ENCODE measurements around the gene SLC2A13.
A peak's percentile ranks its signal among the peaks of the same experiment; 100 is the strongest.

The SLC2A13 gene

GRCh38 chr12:40137252-40137651 is 31.4 kb upstream of the SLC2A13 start:
- H3K4me3 ChIP-seq (ENCODE audit: low read length) = no peak overlapping the region

DNA sequence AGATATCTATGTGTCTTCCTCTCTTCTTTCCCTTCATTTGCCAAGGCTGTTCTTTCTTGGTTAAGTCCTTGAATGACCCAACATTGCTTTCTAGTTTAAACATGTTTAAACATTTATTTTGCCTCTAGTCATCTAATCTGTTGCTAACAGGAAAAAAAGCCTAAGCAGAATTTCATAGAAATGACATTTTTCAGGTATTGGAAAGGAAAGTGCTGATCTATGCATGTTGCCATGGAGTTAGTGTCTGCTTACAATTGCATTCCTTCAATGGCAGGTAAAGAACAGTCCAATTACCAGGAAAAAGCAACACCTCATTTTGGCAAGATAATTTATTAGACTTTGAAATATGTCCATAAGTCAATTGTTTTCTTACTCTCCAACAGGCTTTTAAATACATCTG is 21.5 kb upstream of the SLC2A13 start:
- H3K4me3 ChIP-seq (ENCODE audit: low read length) = no peak overlapping the region
- peaks cover 5% of the 10 kb centered on the region; the same call in 1 of the 2 replicates for H3K9me3 ChIP-seq (ENCODE audit: insufficient read depth, low read depth, low read length)
- no peaks in the 10 kb centered on the region for H3K36me3 ChIP-seq (ENCODE audit: insufficient read depth, low read length)
- H3K27me3 ChIP-seq (ENCODE audit: insufficient read depth, low read length) = no peaks in the 10 kb centered on the region
- H3K27ac ChIP-seq (ENCODE audit: low read depth, low read length) = no peak overlapping the region
- H3K4me1 ChIP-seq (ENCODE audit: insufficient read depth, low read length) = no peaks in the 10 kb centered on the region
- H3K9ac ChIP-seq (ENCODE audit: low read depth, low read length) = no peak overlapping the region

More at GRCh38 chr12:40137252-40137651, 31.4 kb upstream of the SLC2A13 start:
- 93% methylated on average over 3 of the region's 3 CpGs for WGBS
- Histone ChIP-seq H3K27ac (ENCODE audit: low read depth, low read length) (no peak overlapping the region), H3K36me3 (ENCODE audit: insufficient read depth, low read length) (no peaks in the 10 kb centered on the region), H3K4me1 (ENCODE audit: insufficient read depth, low read length) (no peaks in the 10 kb centered on the region), H3K9me3 (ENCODE audit: insufficient read depth, low read depth, low read length) (no peaks in the 10 kb centered on the region), H3K9ac (ENCODE audit: low read depth, low read length) (no peak overlapping the region), H3K27me3 (ENCODE audit: insufficient read depth, low read length) (no peaks in the 10 kb centered on the region)

- no peak overlapping the region for H3K9ac ChIP-seq (ENCODE audit: low read depth, low read length)
- H3K27ac ChIP-seq (ENCODE audit: low read depth, low read length) = no peak overlapping the region
- no peaks in the 10 kb centered on the region for H3K27me3 ChIP-seq (ENCODE audit: insufficient read depth, low read length)
- H3K36me3 ChIP-seq (ENCODE audit: insufficient read depth, low read length) = no peaks in the 10 kb centered on the region
- H3K4me1 ChIP-seq (ENCODE audit: insufficient read depth, low read length) = no peaks in the 10 kb centered on the region
- no peaks in the 10 kb centered on the region for H3K9me3 ChIP-seq (ENCODE audit: insufficient read depth, low read depth, low read length)
- H3K4me3 ChIP-seq (ENCODE audit: low read length) = no peak overlapping the region
- WGBS = no CpG with 5 or more reads among the region's 1 CpG
Observed at GRCh38 chr12:40123496-40123895, 17.6 kb upstream of the SLC2A13 start.

GRCh38 chr12:40122842-40123241 is 17.0 kb upstream of the SLC2A13 start:
- no peaks in the 10 kb centered on the region for H3K4me1 ChIP-seq (ENCODE audit: insufficient read depth, low read length)
- WGBS = 91% methylated on average over 1 of the region's 1 CpG
- no peak overlapping the region for H3K9ac ChIP-seq (ENCODE audit: low read depth, low read length)
- H3K4me3 ChIP-seq (ENCODE audit: low read length) = no peak overlapping the region
- no peak overlapping the region for H3K27ac ChIP-seq (ENCODE audit: low read depth, low read length)
- H3K36me3 ChIP-seq (ENCODE audit: insufficient read depth, low read length) = no peaks in the 10 kb centered on the region
- no peaks in the 10 kb centered on the region for H3K9me3 ChIP-seq (ENCODE audit: insufficient read depth, low read depth, low read length)
- no peaks in the 10 kb centered on the region for H3K27me3 ChIP-seq (ENCODE audit: insufficient read depth, low read length)

DNA sequence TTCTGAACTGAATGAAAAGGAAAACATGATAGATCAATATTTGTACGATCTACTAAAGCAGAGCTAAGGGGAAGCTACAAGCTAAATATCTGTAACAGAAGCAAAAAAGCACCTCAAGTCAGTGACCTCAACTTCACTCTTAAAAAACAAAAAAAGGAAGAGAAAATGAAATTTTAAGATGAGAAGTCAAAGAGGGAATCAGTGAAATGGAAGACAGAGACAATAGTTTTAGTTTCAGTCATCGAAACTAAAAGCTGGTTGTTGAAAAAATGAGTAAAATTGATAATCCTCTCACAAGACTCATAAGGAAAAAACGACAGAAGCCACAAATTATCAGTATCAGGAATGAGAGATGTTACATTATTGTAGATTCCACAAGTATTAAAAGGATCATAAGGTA is 11.9 kb upstream of the SLC2A13 start:
- Histone ChIP-seq H3K9ac (ENCODE audit: low read depth, low read length) (no peak overlapping the region), H3K9me3 (ENCODE audit: insufficient read depth, low read depth, low read length) (no peaks in the 10 kb centered on the region), H3K4me3 (ENCODE audit: low read length) (no peak overlapping the region), H3K27me3 (ENCODE audit: insufficient read depth, low read length) (no peaks in the 10 kb centered on the region), H3K27ac (ENCODE audit: low read depth, low read length) (no peak overlapping the region), H3K4me1 (ENCODE audit: insufficient read depth, low read length) (no peaks in the 10 kb centered on the region), H3K36me3 (ENCODE audit: insufficient read depth, low read length) (no peaks in the 10 kb centered on the region)
- WGBS = 92% methylated on average over 1 of the region's 3 CpGs

DNA sequence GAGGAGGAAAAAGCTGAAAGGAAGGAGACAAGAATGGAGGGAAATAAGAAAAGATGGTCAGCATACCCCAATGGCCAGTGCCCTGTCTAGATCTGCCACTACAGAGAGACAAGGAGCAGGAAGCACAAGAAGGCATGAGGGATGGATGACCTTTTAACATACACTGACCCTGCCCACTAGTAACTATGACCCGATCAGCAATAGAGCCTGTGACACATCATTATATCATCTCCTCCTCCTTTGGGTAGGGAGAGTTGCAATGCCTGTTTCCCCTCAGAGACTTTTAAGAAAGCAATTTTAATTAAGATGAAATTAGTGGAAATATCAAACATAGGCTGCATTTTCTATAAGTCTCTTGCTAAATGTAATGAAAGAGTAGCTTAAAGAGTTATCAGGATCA is 4.7 kb upstream of the SLC2A13 start:
- H3K27me3 ChIP-seq (ENCODE audit: insufficient read depth, low read length) = peaks cover 5% of the 10 kb centered on the region; the same call in 1 of the 2 replicates
- H3K9me3 ChIP-seq (ENCODE audit: insufficient read depth, low read depth, low read length) = no peaks in the 10 kb centered on the region
- no peak overlapping the region for H3K9ac ChIP-seq (ENCODE audit: low read depth, low read length)
- no CpG with 5 or more reads among the region's 1 CpG for WGBS
- H3K4me1 ChIP-seq (ENCODE audit: insufficient read depth, low read length) = peaks cover 4% of the 10 kb centered on the region; the same call in 1 of the 2 replicates
- H3K27ac ChIP-seq (ENCODE audit: low read depth, low read length) = no peak overlapping the region
- no peak overlapping the region for H3K4me3 ChIP-seq (ENCODE audit: low read length)
- H3K36me3 ChIP-seq (ENCODE audit: insufficient read depth, low read length) = no peaks in the 10 kb centered on the region

GRCh38 chr12:40107803-40108620 is 2.1 kb upstream of the SLC2A13 start:
- H3K4me1 ChIP-seq (ENCODE audit: insufficient read depth, low read length) = peaks cover 16% of the 10 kb centered on the region
- H3K9me3 ChIP-seq (ENCODE audit: insufficient read depth, low read depth, low read length) = no peaks in the 10 kb centered on the region
- no peak overlapping the region for H3K27ac ChIP-seq (ENCODE audit: low read depth, low read length)
- H3K36me3 ChIP-seq (ENCODE audit: insufficient read depth, low read length) = no peaks in the 10 kb centered on the region
- no peak overlapping the region for H3K4me3 ChIP-seq (ENCODE audit: low read length)
- H3K9ac ChIP-seq (ENCODE audit: low read depth, low read length) = no peak overlapping the region
- 96% methylated on average over 29 of the region's 29 CpGs for whole genome bisulfite sequencing
- H3K27me3 ChIP-seq (ENCODE audit: insufficient read depth, low read length) = peaks cover 15% of the 10 kb centered on the region

- 39% methylated on average over 19 of the region's 19 CpGs for WGBS
- Histone ChIP-seq H3K9ac (ENCODE audit: low read depth, low read length) (no peak overlapping the region), H3K27me3 (ENCODE audit: insufficient read depth, low read length) (peaks cover 15% of the 10 kb centered on the region)
Observed at GRCh38 chr12:40107098-40107802, 1.4 kb upstream of the SLC2A13 start.

DNA sequence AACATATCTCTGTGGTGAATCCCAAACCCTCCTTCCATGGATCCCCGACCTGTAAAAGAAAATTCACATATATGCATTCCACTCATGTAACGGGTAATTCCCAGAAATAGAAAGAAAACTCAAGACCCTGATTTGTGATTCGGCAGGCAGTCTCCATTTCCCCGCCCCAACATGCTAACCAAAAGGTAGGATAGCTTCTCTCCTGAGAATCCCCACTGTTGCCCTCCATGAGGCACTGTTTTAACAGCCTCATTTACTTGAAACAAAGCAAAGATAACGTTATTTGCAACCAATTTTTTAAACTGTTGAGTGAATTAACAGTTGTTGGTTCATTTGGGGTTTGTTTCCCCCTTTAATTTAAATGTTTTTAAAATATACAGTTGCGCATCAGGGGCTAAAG is 774 bp upstream of the SLC2A13 start:
- no peaks in the 10 kb centered on the region; the same call in 1 of the 2 replicates for H3K36me3 ChIP-seq (ENCODE audit: insufficient read depth, low read length)
- no peak overlapping the region for H3K9ac ChIP-seq (ENCODE audit: low read depth, low read length)
- no peak overlapping the region for H3K4me3 ChIP-seq (ENCODE audit: low read length)
- no peak overlapping the region for H3K27ac ChIP-seq (ENCODE audit: low read depth, low read length)
- peaks cover 15% of the 10 kb centered on the region for H3K27me3 ChIP-seq (ENCODE audit: insufficient read depth, low read length)
- H3K9me3 ChIP-seq (ENCODE audit: insufficient read depth, low read depth, low read length) = no peaks in the 10 kb centered on the region
- WGBS = 86% methylated on average over 6 of the region's 6 CpGs
- H3K4me1 ChIP-seq (ENCODE audit: insufficient read depth, low read length) = peaks cover 21% of the 10 kb centered on the region

More at GRCh38 chr12:40107098-40107802, 1.4 kb upstream of the SLC2A13 start:
- no peak overlapping the region for H3K4me3 ChIP-seq (ENCODE audit: low read length)
- H3K9me3 ChIP-seq (ENCODE audit: insufficient read depth, low read depth, low read length) = no peaks in the 10 kb centered on the region
- no peaks in the 10 kb centered on the region for H3K36me3 ChIP-seq (ENCODE audit: insufficient read depth, low read length)
- peaks cover 16% of the 10 kb centered on the region for H3K4me1 ChIP-seq (ENCODE audit: insufficient read depth, low read length)
- H3K27ac ChIP-seq (ENCODE audit: low read depth, low read length) = no peak overlapping the region

DNA sequence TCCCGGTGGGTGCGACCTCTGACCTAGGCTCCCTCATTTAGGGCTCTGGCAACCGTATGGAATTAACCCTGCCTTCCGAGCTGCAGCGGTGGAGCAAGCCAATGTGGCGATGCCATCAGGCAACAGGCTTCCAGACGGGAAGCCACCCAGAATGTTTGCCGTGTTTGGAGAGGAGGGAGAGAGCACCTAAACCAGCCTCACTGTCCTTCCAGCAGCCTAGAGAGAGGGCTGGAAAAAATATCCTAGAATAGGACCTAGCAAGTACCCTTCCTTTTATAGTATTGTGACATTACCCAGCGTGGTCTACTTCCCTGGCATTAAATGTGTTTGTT is 287 bp upstream of the SLC2A13 start:
- peaks cover 22% of the 10 kb centered on the region for H3K4me1 ChIP-seq (ENCODE audit: insufficient read depth, low read length)
- H3K9me3 ChIP-seq (ENCODE audit: insufficient read depth, low read depth, low read length) = no peaks in the 10 kb centered on the region
- no peak overlapping the region for H3K9ac ChIP-seq (ENCODE audit: low read depth, low read length)
- WGBS = 31% methylated on average over 9 of the region's 9 CpGs
- H3K4me3 ChIP-seq (ENCODE audit: low read length) = peak overlapping the region; percentile 84
- H3K36me3 ChIP-seq (ENCODE audit: insufficient read depth, low read length) = no peaks in the 10 kb centered on the region; the same call in 1 of the 2 replicates
- peaks cover 15% of the 10 kb centered on the region for H3K27me3 ChIP-seq (ENCODE audit: insufficient read depth, low read length)
- H3K27ac ChIP-seq (ENCODE audit: low read depth, low read length) = no peak overlapping the region

- H3K36me3 ChIP-seq (ENCODE audit: insufficient read depth, low read length) = no peaks in the 10 kb centered on the region; the same call in 1 of the 2 replicates
- no peaks in the 10 kb centered on the region for H3K9me3 ChIP-seq (ENCODE audit: insufficient read depth, low read depth, low read length)
- under 1% methylated on average over 26 of the region's 26 CpGs for WGBS
- peaks cover 22% of the 10 kb centered on the region for H3K4me1 ChIP-seq (ENCODE audit: insufficient read depth, low read length)
- no peak overlapping the region for H3K27ac ChIP-seq (ENCODE audit: low read depth, low read length)
- H3K27me3 ChIP-seq (ENCODE audit: insufficient read depth, low read length) = peaks cover 15% of the 10 kb centered on the region
- H3K4me3 ChIP-seq (ENCODE audit: low read length) = peak overlapping the region; percentile 84
- H3K9ac ChIP-seq (ENCODE audit: low read depth, low read length) = peak overlapping the region; percentile 78
Observed at GRCh38 chr12:40105265-40105514, 691 bp downstream of the SLC2A13 start.
